Heart left ventricle (tissue), 13 donors: Measurements from ENCODE around the gene ARHGAP26.

Source experiments
- CTCF ChIP-seq, 12 donors: fragments of 200-600 bp; sonication (generic) in 4 of 12; IDR thresholded peaks; one replicate each; pipeline versions ENCODE4 v1.5.0 to v1.8.0; 2018 to 2022; ENCODE audit warnings: antibody characterized with exemption in 12 of 12, mild to moderate bottlenecking in 5 of 12
- POLR2A ChIP-seq, 2 donors: fragments of 450-650 bp; IDR thresholded peaks; one replicate each; pipeline ENCODE4 v1.6.1; 2017; ENCODE audit warnings: antibody characterized with exemption in 2 of 2, mild to moderate bottlenecking in 2 of 2, moderate library complexity in 2 of 2
- donor health status: ischemic (EF 13 %, LVEDD 7.1; RV severe dilation, severe dysfunction).
- donor health status: DM: no; HTN: yes; CAD: no.
- donor health status: DM: no; HTN: no; CAD: no.
- donor health status: ischemic (EF 25% LVEDD 6.9; RV normal size, moderate dysfunction).
- donor health status: ischemic (EF 25% LVEDD 5.7; RV mildly dilated, moderate dysfunction).
- donor health status: ischemic (EF 35%, LVEDD 5.7; RV mildly dilated, moderate dysfunction).
- donor health status: nonischemic (EF 11% LVEDD 7.7; RV severe dilation, severe dysfunction).
- donor health status: DM: yes; HTN: yes; CAD: no.
- donor health status: PGD.
- donor health status: ischemic (EF 29% LVEDD 5.4; RV normal size, mild dysfunction).
- donor health status: nonischemic (EF 23%, LVEDD 6.1; RV moderate dilation, normal function).

- TF ChIP-seq CTCF (IDR thresholded peaks at IDR 0.05) = no peak
- no peak for TF ChIP-seq POLR2A (IDR thresholded peaks at IDR 0.05)
These were observed 461.2 kb downstream of the ARHGAP26 start for GRCh38 chr5:143231416-143231815.
